HG03159 (cell line): ENCODE measurements around the gene ABCC5.
A peak's percentile ranks its signal among the peaks of the same experiment; 100 is the strongest.
"Not testable (repeated sequence)": the region's sequence is repeated elsewhere in the genome, so short reads cannot be mapped to it uniquely, and the experiment has no call there.

Experiments
- ATAC-seq: cut with Tn5 transposase; IDR thresholded peaks from one replicate; pipeline ENCODE4 v1.9.1; 2021; ENCODE audit warnings: mild to moderate bottlenecking, moderate library complexity; ENCODE audit not compliant: unreplicated experiment

ABCC5 gene

DNA sequence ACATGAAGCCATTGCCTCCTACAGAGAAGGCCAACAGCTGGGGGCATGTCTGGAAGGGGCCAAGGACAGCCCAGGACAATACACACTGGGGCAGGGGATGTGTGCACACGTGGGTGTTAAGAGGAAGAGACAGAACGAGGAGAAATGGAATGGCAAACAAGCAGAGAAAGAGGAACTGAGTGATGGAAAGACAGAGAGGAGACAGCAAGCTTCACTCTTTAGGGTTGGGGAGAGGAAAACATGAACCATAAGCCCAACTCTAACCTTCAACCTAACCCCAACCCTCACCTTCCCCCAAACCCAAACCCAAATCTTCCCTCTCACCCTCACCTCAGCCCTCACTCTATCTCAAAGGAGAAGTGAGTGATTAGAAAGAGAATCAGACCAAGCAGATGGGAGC, 121.1 kb downstream of the ABCC5 start:
- ATAC-seq, result no peak

- no peak for ATAC-seq
Measured at GRCh38 chr3:183896184-183896583, 121.5 kb downstream of the ABCC5 start.

DNA sequence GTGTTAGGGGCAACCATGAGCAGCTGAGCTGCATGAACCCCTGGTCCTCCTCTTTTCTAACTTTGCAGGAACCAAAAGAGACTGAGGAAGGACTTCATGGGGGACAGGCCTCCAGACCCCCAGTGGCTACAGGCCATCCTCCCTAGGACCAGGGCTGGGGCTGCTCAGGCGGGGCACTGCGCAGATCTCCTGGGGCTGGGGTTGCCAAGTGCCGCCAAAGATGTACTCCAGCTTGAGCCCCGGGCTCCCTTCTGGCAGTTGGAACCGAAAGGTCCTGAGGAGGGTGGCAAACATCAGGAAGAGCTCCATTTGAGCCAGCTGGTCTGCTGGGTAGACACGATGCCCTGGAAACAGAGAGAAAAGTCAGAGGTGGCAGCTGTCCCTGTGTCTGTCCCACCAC, 121.9 kb downstream of the ABCC5 start:
- ATAC-seq, result no peak

GRCh38 chr3:183895296-183895695, 122.4 kb downstream of the ABCC5 start:
- peak; percentile 56 for ATAC-seq

GRCh38 chr3:183892610-183893214, 125.0 kb downstream of the ABCC5 start:
- ATAC-seq, result no peak

- ATAC-seq, result no peak
Measured at GRCh38 chr3:183885766-183886165, 131.9 kb downstream of the ABCC5 start.

DNA sequence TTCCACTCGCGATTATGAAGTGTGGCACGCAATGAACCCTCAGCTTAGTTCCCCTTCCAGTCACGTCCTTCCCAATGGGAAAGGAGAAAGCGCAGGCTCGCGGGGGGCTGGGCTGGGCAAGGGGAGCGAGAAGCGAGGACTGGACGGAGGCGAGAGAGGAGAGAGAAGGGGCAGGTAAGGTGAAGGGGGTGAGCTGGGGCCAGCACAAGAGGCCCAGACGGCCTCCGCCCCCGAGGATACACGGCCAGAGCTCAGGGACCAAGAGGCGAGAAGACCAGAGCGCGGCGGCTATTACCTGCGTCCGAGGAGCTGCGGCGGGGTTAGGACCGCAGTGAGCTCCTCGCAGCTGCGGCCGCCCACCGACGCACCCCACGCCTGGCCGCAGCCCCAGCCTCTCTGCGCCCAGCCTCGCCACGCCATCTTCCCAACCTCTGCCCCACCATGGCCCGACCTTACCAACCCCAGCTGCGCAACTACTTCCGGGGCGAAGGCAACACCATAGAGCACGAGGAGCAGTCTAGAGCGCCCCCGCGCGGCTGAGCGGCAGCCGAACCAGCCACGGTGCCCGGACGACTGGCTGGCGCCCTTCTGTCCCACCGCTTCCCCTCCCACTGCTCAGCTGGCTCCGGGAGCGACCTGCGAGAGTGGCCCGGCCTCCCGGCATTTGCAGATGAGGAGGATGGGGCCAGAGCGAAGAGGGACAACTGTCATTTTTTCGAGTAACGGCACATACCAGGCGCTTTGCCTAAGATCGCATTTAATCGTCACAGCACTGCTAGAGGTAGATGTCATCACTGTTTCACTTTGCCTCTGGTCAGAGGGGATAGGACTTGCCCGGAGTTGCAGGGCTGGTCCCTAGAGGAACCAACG, 133.0 kb downstream of the ABCC5 start, which contains the start of gene PARL:
Gene PARL (minus strand): TSS at position 454 of the 870 bp plus-strand sequence. CDS start 34 bp downstream, at position 420.
- ATAC-seq, result peak; percentile 99

DNA sequence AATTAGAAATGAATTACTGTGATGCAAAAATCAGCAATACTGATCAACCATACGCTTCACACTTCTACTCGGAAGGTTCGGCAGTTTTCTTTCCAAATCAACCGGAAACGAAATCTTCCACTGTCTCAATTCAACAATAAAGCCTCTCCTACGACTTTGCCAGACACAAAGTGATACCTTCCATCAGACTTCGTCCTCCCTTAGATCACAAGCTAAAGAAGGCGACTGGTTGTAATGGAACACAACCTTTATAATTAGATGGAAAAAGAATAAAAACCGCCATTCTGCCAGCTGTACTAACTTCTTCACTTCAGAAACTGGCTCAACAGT, 133.6 kb downstream of the ABCC5 start:
- no peak for ATAC-seq

GRCh38 chr3:183883291-183884096, 134.2 kb downstream of the ABCC5 start:
- ATAC-seq, result no peak

DNA sequence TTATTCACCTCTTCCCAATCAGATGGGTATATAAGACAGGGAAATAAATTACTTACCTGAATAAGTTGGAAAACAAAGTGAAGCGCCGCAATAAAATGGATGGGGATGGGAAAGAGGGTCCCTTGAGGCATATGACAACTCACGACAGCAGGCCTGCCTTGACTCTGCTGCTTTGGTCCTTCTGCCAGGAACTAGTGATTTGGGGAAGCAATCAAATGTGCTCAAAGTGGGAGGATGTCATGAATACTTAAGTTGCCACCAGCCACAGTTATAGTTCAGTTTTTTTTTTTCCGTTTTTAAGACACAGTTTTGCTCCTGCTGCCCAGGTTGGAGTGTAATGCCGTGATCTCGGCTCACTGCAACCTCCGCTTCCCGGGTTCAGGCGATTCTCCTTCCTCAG, 137.6 kb downstream of the ABCC5 start:
- ATAC-seq, result no peak

GRCh38 chr3:183879243-183879642, 138.4 kb downstream of the ABCC5 start:
- ATAC-seq, result no peak

DNA sequence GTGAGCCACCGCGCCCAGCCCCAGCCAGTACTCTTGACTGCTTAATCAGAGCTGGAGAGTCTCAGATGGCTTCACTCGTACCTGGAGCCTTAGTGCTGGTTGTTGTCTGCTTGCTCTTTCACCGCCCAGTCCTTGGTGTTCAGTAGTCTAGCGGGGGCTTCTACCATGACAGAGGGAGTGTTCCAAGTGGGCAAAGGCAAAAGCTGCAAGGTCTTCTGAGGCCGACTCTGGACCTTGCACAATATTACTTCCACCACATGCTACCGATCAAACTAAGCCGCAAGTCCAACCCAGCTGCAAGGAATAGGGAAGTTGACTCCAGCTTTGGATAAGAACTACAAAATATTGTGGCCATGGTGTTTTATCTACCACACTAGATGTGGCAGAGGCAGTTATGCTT, 139.6 kb downstream of the ABCC5 start:
- ATAC-seq, result no peak

DNA sequence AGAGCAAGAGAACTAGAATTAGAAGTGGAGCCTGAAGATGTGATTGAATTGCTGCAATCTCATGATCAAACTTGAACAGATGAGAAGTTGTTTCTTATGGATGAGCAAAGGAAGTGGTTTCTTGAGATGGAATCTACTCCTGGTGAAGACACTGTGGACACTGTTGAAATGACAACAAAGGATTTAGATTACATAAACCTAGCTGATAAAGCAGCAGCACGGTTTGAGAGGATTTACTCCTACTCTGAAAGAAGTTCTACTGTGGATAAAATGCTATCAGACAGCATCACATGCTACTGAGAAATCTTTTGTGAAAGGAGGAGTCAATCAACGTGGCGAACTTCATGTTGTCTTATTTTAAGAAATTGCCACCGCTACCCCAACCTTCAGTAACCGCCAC, 140.5 kb downstream of the ABCC5 start:
- not testable (repeated sequence) for ATAC-seq

DNA sequence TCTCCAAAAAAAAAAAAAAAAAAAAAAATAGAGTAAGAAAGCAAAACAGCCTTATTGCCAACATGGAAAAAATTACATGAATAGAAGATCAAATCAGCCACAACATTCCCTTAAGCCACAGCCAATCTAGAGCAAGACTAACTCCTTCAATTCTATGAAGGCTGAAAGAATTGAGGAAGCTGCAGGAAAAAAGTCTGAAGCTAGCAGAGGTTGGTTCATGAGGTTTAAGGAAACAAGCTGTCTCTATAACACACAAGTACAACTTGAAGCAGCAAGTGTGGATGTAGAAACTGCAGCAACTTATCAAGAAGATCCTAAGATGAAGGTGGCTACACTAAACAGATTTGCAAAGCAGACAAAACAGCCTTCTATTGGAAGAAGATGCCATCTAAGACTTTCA, 142.3 kb downstream of the ABCC5 start:
- no peak for ATAC-seq

DNA sequence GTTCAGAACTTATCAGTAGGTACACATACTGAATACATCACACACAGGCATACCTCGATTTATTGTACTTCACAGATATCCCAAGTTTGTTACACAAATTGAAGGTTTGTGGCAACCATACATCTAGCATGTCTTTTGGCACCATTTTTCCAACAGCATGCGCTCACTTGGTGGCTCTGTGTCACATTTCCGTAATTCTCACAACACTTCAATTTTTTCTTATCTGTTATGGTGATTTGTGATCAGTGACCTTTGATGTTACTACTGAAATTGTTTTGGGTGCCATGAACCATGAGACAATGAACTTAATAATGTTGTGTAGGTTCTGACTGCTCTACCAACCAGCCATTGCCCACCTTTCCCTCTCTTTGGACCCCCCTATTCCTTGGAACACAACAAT, 143.8 kb downstream of the ABCC5 start:
- ATAC-seq, result no peak

DNA sequence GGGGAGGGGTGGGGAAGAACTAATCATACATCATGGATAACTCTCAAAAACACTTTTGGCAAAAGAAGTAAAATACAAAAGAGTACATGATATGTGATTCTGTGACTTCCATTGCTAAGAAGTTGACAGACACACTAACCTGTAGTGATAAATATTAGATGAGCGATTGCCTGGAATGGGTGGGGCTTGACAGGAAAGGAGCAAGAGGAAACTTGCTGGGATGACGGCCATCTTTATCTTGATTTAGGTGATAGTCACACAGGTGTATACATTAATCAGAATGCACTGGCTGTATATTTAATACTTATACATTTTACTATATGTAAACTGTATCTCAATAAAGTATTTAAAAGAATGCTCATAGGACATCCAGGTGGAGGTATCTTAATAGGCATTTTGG, 146.1 kb downstream of the ABCC5 start:
- no peak for ATAC-seq

DNA sequence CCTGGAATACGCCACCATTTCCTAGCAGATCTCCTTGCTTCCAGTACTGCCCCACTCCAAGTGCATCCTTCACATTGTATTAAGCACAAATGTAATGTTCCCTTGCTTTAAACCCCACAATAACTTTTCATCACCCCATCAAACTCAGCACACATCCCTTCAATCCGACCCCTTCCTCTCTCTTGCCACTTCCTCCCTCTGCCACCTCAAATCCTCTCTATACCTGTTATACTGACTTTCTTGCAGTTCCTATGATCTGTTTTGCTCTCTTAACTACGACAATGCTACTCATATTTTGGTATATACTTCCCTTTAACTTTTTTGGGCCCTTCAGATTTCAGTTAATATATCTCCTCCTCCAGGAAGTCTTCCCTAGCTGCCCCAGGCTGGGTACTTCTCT, 147.1 kb downstream of the ABCC5 start:
- ATAC-seq, result no peak
